ENCODE measurements around the gene MBD2.

MBD2 gene

DNA sequence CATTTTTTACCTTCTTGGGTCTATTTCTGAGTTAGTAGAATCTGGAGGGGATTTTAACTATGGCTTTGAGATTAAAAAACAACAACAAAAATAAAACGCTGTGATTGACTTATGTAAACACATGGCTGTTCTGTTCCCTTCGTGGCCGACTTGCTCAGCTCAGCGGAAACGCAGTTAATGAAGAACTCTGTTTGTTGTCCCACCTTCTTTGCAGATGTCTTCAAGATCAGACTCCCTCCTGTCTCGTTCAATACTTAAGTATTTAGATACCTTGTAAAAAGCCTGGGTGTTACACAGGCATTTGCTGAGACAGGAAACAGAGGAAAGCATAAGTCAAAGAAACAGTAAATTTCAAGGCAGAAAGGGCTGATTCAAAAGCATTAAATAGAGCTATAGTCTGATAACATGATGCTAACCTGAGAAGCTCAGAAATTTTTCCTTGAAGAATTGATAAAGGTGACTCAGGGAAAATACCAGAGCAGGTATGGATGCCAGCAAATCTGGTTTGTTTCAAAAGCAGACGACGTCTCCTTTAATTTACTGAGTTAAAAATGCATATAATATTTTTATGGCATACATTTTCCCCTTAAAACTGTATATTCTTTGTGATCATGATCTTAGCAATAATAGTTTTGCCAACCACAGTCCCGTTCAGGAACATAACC lies 23.2 kb upstream of the MBD2 start:
- H3K4me3 ChIP-seq (ENCODE audit: low read depth, low read length): no peak overlapping the region
- TF ChIP-seq, protein P1, sequence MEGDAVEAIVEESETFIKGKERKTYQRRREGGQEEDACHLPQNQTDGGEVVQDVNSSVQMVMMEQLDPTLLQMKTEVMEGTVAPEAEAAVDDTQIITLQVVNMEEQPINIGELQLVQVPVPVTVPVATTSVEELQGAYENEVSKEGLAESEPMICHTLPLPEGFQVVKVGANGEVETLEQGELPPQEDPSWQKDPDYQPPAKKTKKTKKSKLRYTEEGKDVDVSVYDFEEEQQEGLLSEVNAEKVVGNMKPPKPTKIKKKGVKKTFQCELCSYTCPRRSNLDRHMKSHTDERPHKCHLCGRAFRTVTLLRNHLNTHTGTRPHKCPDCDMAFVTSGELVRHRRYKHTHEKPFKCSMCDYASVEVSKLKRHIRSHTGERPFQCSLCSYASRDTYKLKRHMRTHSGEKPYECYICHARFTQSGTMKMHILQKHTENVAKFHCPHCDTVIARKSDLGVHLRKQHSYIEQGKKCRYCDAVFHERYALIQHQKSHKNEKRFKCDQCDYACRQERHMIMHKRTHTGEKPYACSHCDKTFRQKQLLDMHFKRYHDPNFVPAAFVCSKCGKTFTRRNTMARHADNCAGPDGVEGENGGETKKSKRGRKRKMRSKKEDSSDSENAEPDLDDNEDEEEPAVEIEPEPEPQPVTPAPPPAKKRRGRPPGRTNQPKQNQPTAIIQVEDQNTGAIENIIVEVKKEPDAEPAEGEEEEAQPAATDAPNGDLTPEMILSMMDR (conservative IDR thresholded peaks at IDR 0.05; ENCODE audit: low read depth, low read length): no peak
- DNase-seq (ENCODE audit: low read depth): no peak

DNA sequence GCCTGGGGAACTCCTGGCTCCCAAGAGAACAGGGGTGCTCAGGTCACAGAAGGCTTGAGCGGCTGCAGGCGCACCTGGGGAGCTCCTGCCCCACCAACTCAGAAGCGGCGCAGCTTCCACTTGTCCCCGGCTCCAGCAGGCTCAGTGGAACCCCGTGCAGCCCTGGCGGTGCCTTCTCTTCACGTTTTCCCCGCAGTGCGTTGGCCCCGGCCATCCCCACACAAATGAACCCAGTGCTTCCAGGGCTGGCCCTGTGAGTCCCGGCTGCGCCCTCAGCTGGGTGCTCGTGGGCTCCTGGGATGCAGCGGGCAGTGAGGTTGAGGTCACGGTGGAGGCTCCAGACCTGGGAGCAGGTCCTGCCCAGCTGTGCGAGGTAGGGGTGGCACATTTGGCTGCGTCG lies 17.9 kb upstream of the MBD2 start:
- TF ChIP-seq, protein P1 (conservative IDR thresholded peaks at IDR 0.05; ENCODE audit: low read depth, low read length): no peak
- no peak overlapping the region for H3K4me3 ChIP-seq (ENCODE audit: low read depth, low read length)

DNA sequence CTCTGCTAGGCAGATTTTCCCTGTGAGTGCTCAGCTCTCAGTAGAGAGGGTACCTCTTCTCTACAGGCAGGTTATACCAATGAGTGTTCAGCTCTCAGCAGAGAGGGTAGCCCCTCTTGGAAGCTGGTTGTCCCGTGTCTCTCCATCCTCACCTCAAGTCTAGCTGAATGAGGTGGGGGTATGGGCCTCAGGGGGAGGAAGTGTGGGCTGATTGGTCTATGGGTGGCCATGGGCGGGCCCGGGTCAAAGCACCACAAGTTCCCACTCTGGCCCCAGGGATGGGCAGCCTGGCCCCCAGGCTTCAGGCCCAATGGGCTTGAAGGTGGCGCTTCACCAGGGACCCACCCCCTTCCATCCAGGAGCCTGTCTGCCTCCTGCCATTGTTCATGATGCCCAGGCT lies 17.0 kb upstream of the MBD2 start:
- DNase-seq (ENCODE audit: low read depth): no peak
- H3K4me3 ChIP-seq (ENCODE audit: low read depth, low read length): no peak overlapping the region
- TF ChIP-seq, protein P1 (conservative IDR thresholded peaks at IDR 0.05; ENCODE audit: low read depth, low read length): no peak

More for the DNA sequence above, 17.9 kb upstream of the MBD2 start:
- DNase-seq (ENCODE audit: low read depth): no peak

DNA sequence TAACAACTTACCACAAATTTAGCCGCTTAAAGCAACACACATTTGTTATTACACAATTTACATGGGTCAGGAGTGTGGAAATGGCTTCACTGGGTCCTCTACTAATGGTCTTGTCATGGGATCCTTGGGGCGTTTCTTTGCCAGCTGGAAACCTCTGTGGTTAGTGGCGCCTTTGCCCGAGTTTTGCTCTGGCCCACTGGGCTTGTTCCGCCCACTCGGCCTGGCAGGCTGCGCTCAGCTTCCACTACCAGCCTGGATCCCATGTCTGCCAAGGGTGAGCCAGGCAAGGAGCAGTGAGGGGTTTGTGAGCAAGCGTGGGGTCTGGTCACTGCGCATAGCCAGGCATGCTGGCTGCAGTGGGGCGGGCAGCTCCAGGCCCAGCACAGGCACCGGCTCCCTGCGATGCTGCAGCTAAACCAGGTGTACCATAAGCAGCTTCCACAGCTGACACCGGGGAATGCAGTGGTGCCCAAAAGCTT lies 16.2 kb upstream of the MBD2 start:
- TF ChIP-seq, protein P1 (conservative IDR thresholded peaks at IDR 0.05; ENCODE audit: low read depth, low read length): no peak
- no peak overlapping the region for H3K4me3 ChIP-seq (ENCODE audit: low read depth, low read length)
- DNase-seq (ENCODE audit: low read depth): peak; percentile 72

DNA sequence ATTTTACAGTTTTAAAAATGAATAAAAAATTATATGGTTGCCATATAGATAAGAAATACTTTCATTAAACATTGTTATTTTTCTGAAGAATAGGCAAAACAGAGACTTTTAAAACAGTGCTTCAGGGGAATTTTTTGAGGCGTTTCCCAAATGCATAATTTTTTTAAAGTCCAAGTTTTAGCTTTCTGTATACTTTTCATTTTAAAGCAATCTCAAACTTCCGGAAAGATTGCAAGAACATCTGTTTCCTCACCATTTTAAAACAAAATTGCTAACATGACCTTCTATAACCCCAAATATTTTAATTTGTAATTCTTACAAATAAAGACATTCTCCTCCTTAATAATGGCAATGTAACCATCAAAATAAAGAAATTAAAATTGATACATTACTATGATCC lies 15.1 kb upstream of the MBD2 start:
- TF ChIP-seq, protein P1 (conservative IDR thresholded peaks at IDR 0.05; ENCODE audit: low read depth, low read length): no peak
- no peak overlapping the region for H3K4me3 ChIP-seq (ENCODE audit: low read depth, low read length)
- no peak for DNase-seq (ENCODE audit: low read depth)

DNA sequence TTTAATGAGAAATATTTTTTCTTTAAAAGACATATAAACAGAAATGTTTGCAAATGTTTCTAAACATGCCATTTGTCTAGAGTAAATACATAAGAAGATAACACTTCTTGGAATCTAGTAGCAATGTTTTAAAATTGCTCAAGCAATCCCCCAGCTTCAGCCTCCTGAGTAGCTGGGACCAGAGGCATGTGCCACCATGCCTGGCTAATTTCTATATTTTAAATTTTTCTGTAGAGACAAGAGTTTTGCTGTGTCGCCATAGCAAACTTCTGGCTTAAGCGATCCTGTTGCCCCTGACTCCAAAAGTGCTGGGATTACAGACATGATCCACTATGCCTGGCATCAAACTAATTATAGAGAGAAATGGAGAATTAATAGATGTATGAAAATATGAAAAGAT lies 14.6 kb upstream of the MBD2 start:
- no peak overlapping the region for H3K4me3 ChIP-seq (ENCODE audit: low read depth, low read length)
- TF ChIP-seq, protein P1 (conservative IDR thresholded peaks at IDR 0.05; ENCODE audit: low read depth, low read length): no peak
- DNase-seq (ENCODE audit: low read depth): no peak

Measured in choroid plexus epithelial cell (primary cell).